Heart right ventricle (tissue), 16 donors: ENCODE measurements around the gene NT5C2. TPM values are rescaled to one million over a fixed set of nuclear protein-coding genes. Genes with fewer than 3 reads are reported as not detected.

Source experiments
- ATAC-seq, 8 donors: fragments of 200-7000 bp; cut with Tn5 transposase; one replicate each; pipeline ENCODE4 v1.9.1; 2020; ENCODE audit warnings: mild to moderate bottlenecking in 8 of 8, moderate library complexity in 8 of 8, moderate number of reproducible peaks in 1 of 8
- DNase-seq, 2 donors: peaks; one replicate each; pipeline ENCODE4 v3.0.0-alpha.2; 2020
- H3K27ac ChIP-seq, 10 donors: fragments of 200-600 bp; sonication (generic) in 2 of 10; one replicate each; pipeline versions ENCODE4 v1.5.0 to v1.8.0; 2020 to 2022; ENCODE audit warnings: mild to moderate bottlenecking in 3 of 10
- H3K27me3 ChIP-seq, 7 donors: fragments of 200-600 bp; one replicate each; pipeline ENCODE4 v1.8.0; 2021 to 2022; ENCODE audit warnings: mild to moderate bottlenecking in 2 of 7
- H3K36me3 ChIP-seq, 9 donors: fragments of 200-600 bp; sonication (generic) in 1 of 9; one replicate each; pipeline versions ENCODE4 v1.5.0 to v1.8.0; 2020 to 2022; ENCODE audit warnings: mild to moderate bottlenecking in 2 of 9
- H3K4me1 ChIP-seq, 9 donors: fragments of 200-600 bp; sonication (generic) in 1 of 9; one replicate each; pipeline versions ENCODE4 v1.5.0 to v1.8.0; 2020 to 2022; ENCODE audit warnings: mild to moderate bottlenecking in 4 of 9
- H3K4me3 ChIP-seq, 10 donors: fragments of 200-600 bp; sonication (generic) in 2 of 10; one replicate each; pipeline versions ENCODE4 v1.5.0 to v1.8.0; 2020 to 2022; ENCODE audit warnings: mild to moderate bottlenecking in 7 of 10, moderate library complexity in 2 of 10
- H3K9me3 ChIP-seq, 11 donors: fragments of 200-600 bp in 10 of 11; sonication (generic) in 2 of 11; one replicate each; pipeline versions ENCODE4 v1.5.0 to v1.8.0; 2013 to 2022; ENCODE audit warnings: mild to moderate bottlenecking in 2 of 11, control low read depth in 1 of 11, moderate library complexity in 1 of 11
- WGBS, 2 donors: extraction: QIAGEN DNeasy Blood & Tissue Kit; methylation state at CpG; one replicate each; pipeline ENCODE4 v1.1.7; 2013; ENCODE audit warnings: inconsistent platforms in 1 of 2; 5-methylcytosine and 5-hydroxymethylcytosine counted together
- intact Hi-C, 10 donors: fragments of 100-400 bp; cut with DNase I; formaldehyde crosslinking; loops; one replicate each; pipeline versions ENCODE4 v1.11.1 to v1.14.2; 2022
- polyA plus RNA-seq, 2 donors: library from polyadenylated mRNA; stranded (reverse); fragments of 200-250 nt; gene quantifications; one replicate each; pipeline ENCODE4 v1.2.3, GENCODE V29; 2013
- total RNA-seq, 10 donors: library from RNA; stranded (reverse); fragmentation: NEBNext Ultra II Directional in 3 of 10; extraction: Animal tissue kit (Norgen Biotek cat#: 25700) in 3 of 10; gene quantifications; one replicate each; pipeline versions ENCODE4 v1.2.1 to v1.2.4, GENCODE V29; 2021 to 2023
- TF ChIP-seq, protein P1 (sequence below), 9 donors: fragments of 200-600 bp; sonication (generic) in 2 of 9; IDR thresholded peaks; one replicate each; pipeline versions ENCODE4 v1.5.0 to v1.8.0; 2021 to 2022; ENCODE audit warnings: antibody characterized with exemption in 9 of 9, mild to moderate bottlenecking in 5 of 9, moderate library complexity in 1 of 9
- donor health status: Arrhythmogenic right ventricular cardiomyopathy.
- donor health status: ischemic (EF 13 %, LVEDD 7.1; RV severe dilation, severe dysfunction).
- donor health status: healthy with polysubstance abuse.
- donor health status: DM: no; HTN: yes; CAD: no.
- donor health status: DM: no; HTN: no; CAD: no.
- donor health status: ischemic (EF 25% LVEDD 6.9; RV normal size, moderate dysfunction).
- donor health status: ischemic (EF 25% LVEDD 5.7; RV mildly dilated, moderate dysfunction).
- donor health status: healthy.
- donor health status: DM: yes; HTN: yes; CAD: no.
- donor health status: Ischemic cardiomyopathy.
- donor health status: ischemic (EF 35%, LVEDD 5.7; RV mildly dilated, moderate dysfunction).
- donor health status: nonischemic (EF 11% LVEDD 7.7; RV severe dilation, severe dysfunction).
- donor health status: DM: yes; HTN: yes; CAD: no.
- donor health status: PGD.
- donor health status: ischemic (EF 29% LVEDD 5.4; RV normal size, mild dysfunction).
- donor health status: nonischemic (EF 23%, LVEDD 6.1; RV moderate dilation, normal function).

NT5C2 gene
- total and polyA plus RNA-seq, 12 donors, result 23.9 to 88.2 (median 53.5) TPM

DNA sequence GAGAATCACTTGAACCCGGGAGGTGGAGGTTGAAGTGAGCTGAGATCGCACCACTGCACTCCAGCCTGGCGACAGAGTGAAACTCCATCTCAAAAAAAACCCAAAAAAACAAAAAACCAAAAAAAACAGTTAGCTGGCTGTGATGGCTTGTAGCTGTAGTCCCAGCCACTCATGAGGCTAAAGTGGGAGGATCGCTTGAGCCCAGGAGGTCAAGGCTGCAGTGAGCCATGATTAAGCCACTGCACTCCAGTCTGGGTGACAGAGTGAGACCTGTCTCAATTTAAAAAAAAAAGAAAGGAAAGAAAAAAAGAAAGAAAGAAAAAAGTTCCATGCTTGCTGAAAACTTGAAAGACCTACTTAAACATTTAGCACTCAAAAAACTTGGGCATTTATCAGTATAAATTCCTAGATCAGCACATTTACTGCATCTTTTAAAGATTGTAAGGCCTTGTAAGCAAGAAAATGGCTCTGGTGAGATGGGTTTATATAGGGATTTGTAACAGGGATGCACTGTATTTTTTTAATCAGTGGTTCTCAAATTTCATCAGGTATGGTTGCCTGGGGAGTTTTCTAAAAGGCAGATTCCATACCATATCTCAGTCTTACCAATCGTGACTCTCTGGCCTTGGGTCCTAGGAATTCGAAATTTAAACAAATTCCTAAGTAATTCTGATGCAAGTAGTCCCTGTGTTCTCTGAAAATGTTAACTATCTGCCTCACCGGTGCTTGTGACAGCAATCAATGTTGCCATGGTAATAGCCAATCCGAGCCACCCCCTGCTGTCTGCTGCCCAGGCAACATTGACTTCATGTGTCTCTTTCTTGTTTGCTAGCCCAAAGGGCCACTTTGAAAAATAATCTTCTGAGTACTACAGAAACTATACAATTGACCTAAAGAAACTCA, 11.5 kb upstream of the NT5C2 start:
- 68 to 77% methylated on average over 8 of the region's 8 CpGs for WGBS, 2 donors

DNA sequence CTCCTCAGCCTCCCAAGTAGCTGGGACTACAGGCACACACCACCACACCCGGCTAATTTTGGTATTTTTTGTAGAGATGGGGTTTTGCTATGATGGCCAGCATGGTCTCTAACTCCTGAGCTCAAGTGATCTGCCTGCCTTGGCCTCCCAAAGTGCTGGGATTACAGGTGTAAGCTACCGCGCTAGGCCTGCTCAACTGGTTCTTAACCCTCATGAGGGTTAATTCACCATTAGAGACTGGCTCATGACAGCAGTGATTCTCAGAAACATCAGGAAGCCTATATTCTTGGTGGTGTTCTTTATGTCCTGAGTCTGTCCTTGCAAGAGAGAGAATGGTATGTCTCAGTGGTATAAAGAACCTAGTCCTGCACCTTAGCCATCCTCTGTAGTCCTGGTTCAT, 10.4 kb upstream of the NT5C2 start:
- no peaks in the 10 kb centered on the region for H3K36me3 ChIP-seq
- TF ChIP-seq, protein P1, sequence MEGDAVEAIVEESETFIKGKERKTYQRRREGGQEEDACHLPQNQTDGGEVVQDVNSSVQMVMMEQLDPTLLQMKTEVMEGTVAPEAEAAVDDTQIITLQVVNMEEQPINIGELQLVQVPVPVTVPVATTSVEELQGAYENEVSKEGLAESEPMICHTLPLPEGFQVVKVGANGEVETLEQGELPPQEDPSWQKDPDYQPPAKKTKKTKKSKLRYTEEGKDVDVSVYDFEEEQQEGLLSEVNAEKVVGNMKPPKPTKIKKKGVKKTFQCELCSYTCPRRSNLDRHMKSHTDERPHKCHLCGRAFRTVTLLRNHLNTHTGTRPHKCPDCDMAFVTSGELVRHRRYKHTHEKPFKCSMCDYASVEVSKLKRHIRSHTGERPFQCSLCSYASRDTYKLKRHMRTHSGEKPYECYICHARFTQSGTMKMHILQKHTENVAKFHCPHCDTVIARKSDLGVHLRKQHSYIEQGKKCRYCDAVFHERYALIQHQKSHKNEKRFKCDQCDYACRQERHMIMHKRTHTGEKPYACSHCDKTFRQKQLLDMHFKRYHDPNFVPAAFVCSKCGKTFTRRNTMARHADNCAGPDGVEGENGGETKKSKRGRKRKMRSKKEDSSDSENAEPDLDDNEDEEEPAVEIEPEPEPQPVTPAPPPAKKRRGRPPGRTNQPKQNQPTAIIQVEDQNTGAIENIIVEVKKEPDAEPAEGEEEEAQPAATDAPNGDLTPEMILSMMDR (IDR thresholded peaks at IDR 0.05), result no peak
- intact Hi-C loops, result no loop called here
- DNase-seq (no peak), ATAC-seq (no peak)
- no peaks in the 10 kb centered on the region for H3K9me3 ChIP-seq
- H3K4me1 ChIP-seq, result peaks cover 0 to 32% (median 0%) of the 10 kb centered on the region in 9 donors
- no peak overlapping the region for H3K4me3 ChIP-seq
- H3K27ac ChIP-seq, result no peak overlapping the region
- WGBS, 2 donors, result 94 to 100% methylated on average over 3 of the region's 3 CpGs
- no peaks in the 10 kb centered on the region for H3K27me3 ChIP-seq

More for the DNA sequence above, 11.5 kb upstream of the NT5C2 start:
- peaks cover 0 to 6% (median 0%) of the 10 kb centered on the region in 11 donors for H3K9me3 ChIP-seq
- H3K36me3 ChIP-seq, result no peaks in the 10 kb centered on the region
- TF ChIP-seq, protein P1 (IDR thresholded peaks at IDR 0.05), result no peak
- no peak overlapping the region for H3K4me3 ChIP-seq
- no peak overlapping the region for H3K27ac ChIP-seq
- no peaks in the 10 kb centered on the region for H3K27me3 ChIP-seq
- H3K4me1 ChIP-seq, result peaks cover 0 to 21% (median 0%) of the 10 kb centered on the region in 9 donors
- ATAC-seq (no peak), DNase-seq (no peak)
- intact Hi-C loops, result no loop called here

DNA sequence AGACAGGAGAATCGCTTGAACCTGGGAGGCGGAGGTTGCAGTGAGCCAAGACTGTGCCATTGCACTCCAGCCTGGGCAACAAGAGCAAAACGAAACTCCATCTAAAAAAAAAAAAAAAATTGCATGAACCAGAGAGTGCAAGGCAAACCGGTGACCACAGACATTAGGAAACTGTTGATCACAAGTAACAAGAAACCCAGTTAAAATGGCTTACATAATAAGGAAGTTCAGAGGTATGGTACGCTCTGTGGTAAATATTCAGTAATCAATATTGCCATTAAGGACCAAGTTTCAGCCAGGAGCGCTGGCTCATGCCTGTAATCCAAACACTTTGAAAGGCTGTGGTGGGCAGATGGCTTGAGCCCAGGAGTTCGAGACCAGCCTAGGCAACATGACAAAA, 9.2 kb upstream of the NT5C2 start:
- Histone ChIP-seq H3K27ac (peak overlapping the region in 1 of 10 donors; percentile 75), H3K4me1 (peaks cover 0 to 44% (median 4%) of the 10 kb centered on the region in 9 donors), H3K4me3 (no peak overlapping the region), H3K27me3 (no peaks in the 10 kb centered on the region), H3K9me3 (no peaks in the 10 kb centered on the region), H3K36me3 (no peaks in the 10 kb centered on the region)
- ATAC-seq (peak in 1 of 8 donors; percentile 37), DNase-seq (no peak)
- intact Hi-C loops, result no loop called here
- WGBS, 2 donors, result 79 to 90% methylated on average over 7 of the region's 7 CpGs
- TF ChIP-seq, protein P1 (IDR thresholded peaks at IDR 0.05), result no peak

DNA sequence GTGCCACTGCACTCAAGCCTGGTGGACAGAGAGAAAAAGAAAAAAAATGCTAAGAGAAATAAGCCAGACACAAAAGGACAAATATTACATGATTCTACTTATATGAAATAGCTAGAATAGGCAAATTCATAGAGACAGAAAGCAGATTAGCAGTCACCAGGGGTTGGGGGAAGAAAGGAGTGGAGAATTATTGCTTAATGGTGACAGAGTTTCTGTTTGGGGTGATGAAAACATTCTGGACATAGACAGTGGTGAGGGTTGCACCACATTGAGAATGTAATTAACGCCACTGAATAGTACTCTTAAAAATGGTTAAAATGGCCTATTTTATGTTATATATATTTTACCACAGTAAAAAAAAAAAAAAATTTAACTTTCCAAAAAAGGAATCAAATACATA, 6.4 kb upstream of the NT5C2 start:
- intact Hi-C loops, result no loop called here
- peak overlapping the region in 1 of 10 donors; percentile 87 for H3K27ac ChIP-seq
- 90 to 94% methylated on average over 1 of the region's 1 CpG for WGBS, 2 donors

More for the DNA sequence above, 6.4 kb upstream of the NT5C2 start:
- H3K27me3 ChIP-seq, result no peaks in the 10 kb centered on the region
- H3K9me3 ChIP-seq, result no peaks in the 10 kb centered on the region
- peaks cover 0 to 63% (median 11%) of the 10 kb centered on the region in 9 donors for H3K4me1 ChIP-seq
- H3K4me3 ChIP-seq, result no peak overlapping the region
- TF ChIP-seq, protein P1 (IDR thresholded peaks at IDR 0.05), result no peak
- H3K36me3 ChIP-seq, result no peaks in the 10 kb centered on the region
- no peak for DNase-seq
- ATAC-seq, result no peak
